ENCODE results near the gene PLCL2. TPM values are rescaled to one million over a fixed set of nuclear protein-coding genes. Genes with fewer than 3 reads are reported as not detected.

Gene PLCL2
- total and polyA plus RNA-seq, 10 of the 15 experiments (the other 5 are each of a cell fraction or from before 2014, with no cell fraction given) = 7.5 to 37.3 (median 21.7) TPM

- TF ChIP-seq TCF12 (IDR thresholded peaks at IDR 0.05; ENCODE audit: low read depth, low read length) (peak; percentile 93), ZNF207 (IDR thresholded peaks at IDR 0.05; ENCODE audit: borderline replicate concordance) (no peak), IKZF2 (IDR thresholded peaks at IDR 0.05) (peak; percentile 50 to 72; a peak in 2 of 4 replicates), MXI1 (IDR thresholded peaks at IDR 0.05; ENCODE audit: low read depth, low read length) (peak; percentile 79), TCF3 (IDR thresholded peaks at IDR 0.05; ENCODE audit: borderline replicate concordance, insufficient read depth, low read depth, low read length) (peak; percentile 92), BCLAF1 (IDR thresholded peaks at IDR 0.05) (no peak), ASH2L (IDR thresholded peaks at IDR 0.05; ENCODE audit: borderline replicate concordance, low read depth) (peak; percentile 72; the same call in 1 of the 2 replicates), FOS (IDR thresholded peaks at IDR 0.05; ENCODE audit: borderline replicate concordance, extremely low read depth, insufficient read length) (no peak), ZBTB40 (IDR thresholded peaks at IDR 0.05; ENCODE audit: borderline replicate concordance) (no peak), HDAC2 (IDR thresholded peaks at IDR 0.05) (no peak), MAX (IDR thresholded peaks at IDR 0.05; ENCODE audit: low read depth, low read length) (no peak), EED (IDR thresholded peaks at IDR 0.05; ENCODE audit: low read depth) (0 out of 2 replicates have a peak, but pooled peaks have one; percentile 13), SPI1 (IDR thresholded peaks at IDR 0.05; ENCODE audit: borderline replicate concordance, insufficient read depth, low read depth, low read length) (peak; percentile 98), TAF1 (IDR thresholded peaks at IDR 0.05; ENCODE audit: borderline replicate concordance, low read depth, low read length) (peak; percentile 11; the same call in 1 of the 2 replicates)
Observed at GRCh38 chr3:16912400-16913263, 27.9 kb downstream of the PLCL2 start (continued).

All from GM12878 (cell line).